Suprapubic skin (tissue), 4 donors: Measurements from ENCODE around the gene CDH4.

Experiments used
- EP300 ChIP-seq: sonication (generic); formaldehyde crosslinking; IDR thresholded peaks from one replicate; pipeline ENCODE4 v1.6.1; 2017; ENCODE audit warnings: antibody characterized with exemption
- POLR2A ChIP-seq, 2 donors: fragments of 450-650 bp; IDR thresholded peaks; one replicate each; pipeline ENCODE4 v1.6.1; 2017; ENCODE audit warnings: antibody characterized with exemption in 2 of 2, mild to moderate bottlenecking in 2 of 2, moderate library complexity in 2 of 2
- POLR2AphosphoS5 ChIP-seq, 3 donors: sonication (generic); formaldehyde crosslinking; IDR thresholded peaks; one replicate each; pipeline ENCODE4 v1.6.1; 2017; ENCODE audit warnings: antibody characterized with exemption in 3 of 3
- TF ChIP-seq, protein P1 (sequence below), 2 donors: fragments of 200-600 bp in 1 of 2; fragments of 450-650 bp in 1 of 2; sonication (generic) in 1 of 2; IDR thresholded peaks; one replicate each; pipeline ENCODE4 v1.5.1; 2016 to 2019; ENCODE audit warnings: antibody characterized with exemption in 2 of 2, mild to moderate bottlenecking in 1 of 2, moderate library complexity in 1 of 2

DNA sequence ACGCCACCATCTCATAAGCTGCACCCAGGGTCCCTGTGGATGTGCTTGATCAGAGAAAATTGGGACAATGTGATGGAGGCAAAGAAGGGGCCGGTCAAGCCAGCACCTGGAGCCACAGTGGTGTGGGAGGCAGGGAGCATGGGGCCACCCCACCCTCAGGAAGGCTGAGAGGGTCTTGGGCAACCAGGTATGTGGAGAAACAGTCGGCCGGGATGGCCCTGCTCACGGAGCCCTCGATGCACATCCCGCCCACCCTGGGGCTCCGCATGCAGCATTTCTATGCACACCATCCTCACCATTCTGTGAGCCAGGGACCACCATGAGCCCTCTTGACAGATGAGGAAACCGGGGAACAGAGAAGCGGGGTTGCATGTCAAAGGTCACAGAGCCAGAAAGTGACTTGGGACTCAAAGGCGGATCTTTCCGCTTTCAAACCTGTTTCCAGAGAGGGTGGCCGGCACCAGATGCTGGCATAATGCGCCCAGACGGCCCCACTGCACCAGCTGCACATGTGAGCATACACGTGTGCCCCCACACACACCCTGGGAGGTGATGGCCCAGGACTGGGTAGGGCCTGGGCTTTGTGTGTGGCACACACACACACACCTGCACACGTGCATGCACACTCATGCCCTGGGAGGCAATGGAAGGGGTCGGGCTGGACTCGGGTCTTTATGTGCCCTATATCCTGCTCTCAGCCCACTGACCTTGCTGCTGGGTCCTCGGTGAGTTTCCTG is 415.2 kb downstream of the CDH4 start:
- TF ChIP-seq, protein P1, sequence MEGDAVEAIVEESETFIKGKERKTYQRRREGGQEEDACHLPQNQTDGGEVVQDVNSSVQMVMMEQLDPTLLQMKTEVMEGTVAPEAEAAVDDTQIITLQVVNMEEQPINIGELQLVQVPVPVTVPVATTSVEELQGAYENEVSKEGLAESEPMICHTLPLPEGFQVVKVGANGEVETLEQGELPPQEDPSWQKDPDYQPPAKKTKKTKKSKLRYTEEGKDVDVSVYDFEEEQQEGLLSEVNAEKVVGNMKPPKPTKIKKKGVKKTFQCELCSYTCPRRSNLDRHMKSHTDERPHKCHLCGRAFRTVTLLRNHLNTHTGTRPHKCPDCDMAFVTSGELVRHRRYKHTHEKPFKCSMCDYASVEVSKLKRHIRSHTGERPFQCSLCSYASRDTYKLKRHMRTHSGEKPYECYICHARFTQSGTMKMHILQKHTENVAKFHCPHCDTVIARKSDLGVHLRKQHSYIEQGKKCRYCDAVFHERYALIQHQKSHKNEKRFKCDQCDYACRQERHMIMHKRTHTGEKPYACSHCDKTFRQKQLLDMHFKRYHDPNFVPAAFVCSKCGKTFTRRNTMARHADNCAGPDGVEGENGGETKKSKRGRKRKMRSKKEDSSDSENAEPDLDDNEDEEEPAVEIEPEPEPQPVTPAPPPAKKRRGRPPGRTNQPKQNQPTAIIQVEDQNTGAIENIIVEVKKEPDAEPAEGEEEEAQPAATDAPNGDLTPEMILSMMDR (IDR thresholded peaks at IDR 0.05): no peak
- no peak for TF ChIP-seq POLR2AphosphoS5 (IDR thresholded peaks at IDR 0.05)
- no peak for TF ChIP-seq POLR2A (IDR thresholded peaks at IDR 0.05)
- no peak for TF ChIP-seq EP300
